GM19452 (cell line): ENCODE results near the gene HJV.

ENCODE experiments used
- ATAC-seq: cut with Tn5 transposase; IDR thresholded peaks from one replicate; pipeline ENCODE4 v1.9.1; 2021; ENCODE audit not compliant: unreplicated experiment

HJV gene

DNA sequence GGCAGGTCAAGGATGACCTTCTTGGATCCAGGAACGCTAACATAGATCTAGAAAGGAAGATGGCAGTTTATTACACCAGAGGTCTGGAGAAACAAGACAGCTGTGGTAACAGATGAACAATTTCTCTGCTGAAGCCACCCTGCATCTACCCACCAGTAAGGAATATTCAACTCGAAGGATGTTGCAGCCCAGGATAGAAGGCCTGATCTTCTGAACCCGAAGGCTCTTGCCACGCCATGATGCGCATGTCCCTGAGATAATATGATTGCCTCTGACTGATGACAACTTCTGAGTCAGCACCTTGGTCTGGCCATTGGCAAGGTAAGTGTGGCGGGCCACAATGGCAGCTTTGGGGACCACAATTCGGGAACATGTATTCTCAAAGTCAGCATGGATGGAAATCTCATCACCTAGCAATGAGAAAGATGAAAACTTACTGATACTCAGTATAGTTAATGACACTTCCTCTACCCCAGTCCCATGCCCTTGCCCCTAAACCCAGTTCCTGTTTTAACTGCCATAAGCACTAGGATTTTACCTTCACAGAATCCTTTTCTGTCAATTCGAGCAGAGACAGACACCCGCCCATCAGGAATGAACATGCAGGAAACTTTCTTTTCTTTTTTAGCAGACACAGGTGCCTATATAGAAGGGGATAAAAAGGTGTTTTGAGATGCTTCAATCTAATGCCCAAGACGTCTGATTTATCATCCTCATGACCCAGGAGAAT, 27.0 kb downstream of the HJV start:
- ATAC-seq: no peak

DNA sequence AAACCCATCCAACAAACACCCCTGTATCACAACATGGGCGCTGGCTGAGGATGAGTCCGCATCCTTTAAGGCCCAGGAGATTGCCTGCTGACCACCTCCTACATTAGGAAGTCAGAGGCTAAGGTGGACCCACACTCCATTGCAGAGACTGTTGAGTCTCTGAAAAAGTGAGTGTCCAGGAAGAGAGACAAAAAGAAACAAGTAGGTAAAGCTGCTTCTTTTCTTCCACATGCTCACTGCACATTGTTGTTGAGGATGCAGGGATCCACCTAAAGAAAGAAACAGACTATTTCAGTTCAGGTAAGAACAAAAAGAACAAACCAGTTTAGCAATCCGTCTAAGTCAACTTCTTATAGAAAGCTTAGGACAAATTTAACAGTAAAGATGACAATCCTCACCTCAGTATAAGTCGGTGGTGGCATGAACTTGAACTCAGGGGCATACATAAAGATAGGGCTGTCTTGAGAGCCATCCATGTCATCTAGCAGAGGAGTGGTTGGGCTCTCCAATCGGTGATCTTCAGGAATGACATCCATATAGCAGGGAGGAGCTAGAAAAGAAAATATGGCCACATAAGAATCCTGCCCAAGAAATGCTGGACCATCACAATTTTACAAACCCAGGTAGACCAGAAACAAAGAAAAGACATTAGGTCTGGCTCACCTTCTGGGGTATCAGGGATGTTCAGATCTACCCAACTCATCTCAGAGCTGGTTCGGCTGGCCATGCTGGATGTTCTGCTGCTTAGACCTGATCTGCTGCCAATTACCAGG, 27.7 kb downstream of the HJV start:
- no peak for ATAC-seq

DNA sequence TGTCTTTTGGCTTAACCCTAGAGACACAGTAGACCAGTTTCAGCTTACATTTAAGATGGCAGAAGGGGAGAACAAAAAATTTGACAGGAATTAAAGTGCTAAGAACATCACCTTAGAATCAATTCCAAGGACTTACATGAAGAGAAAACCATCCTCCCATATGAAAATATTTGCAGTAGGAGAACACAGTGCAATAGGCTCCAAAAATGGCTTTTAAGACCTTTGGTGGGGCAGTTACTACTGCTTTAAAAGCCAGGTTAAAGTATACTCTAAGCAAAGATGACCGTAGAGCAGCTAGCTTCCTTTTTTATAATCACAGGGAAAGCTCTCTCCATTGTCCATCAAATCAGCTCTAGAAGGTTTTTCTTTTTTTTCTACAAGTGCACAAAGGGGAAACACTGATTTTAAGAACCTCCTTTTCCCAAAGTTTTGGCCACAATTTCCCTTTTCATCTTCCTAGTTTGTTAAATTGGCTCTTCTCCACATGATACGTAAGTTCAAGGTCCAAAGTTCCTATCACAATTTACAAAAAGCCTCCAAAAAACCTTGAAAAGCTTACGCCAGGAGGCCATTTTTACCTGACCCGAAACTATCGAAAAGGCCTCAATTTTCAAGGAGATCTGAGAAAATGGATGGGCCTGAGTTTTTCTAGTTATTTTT, 28.4 kb downstream of the HJV start:
- no peak for ATAC-seq

DNA sequence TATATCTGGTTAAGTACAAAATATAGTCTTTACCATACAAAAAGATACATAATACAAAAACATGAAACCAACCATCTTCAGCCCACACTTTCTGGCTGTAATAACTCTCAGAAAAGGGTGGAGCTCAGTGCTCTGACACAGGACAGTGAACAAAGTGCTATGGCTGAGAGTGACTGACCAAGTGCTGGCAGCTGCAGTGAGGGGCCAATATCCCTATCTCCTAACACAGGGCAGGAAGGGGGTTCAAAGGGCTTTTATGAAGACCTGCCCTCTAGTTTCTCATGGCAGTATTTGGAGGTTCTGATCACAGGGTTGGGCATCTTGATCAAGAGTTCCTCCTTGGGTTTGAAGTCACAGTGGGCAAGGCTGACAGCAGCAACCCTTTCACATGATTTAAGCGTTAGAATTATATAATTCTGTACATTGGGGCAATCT, 29.0 kb downstream of the HJV start:
- ATAC-seq: no peak

DNA sequence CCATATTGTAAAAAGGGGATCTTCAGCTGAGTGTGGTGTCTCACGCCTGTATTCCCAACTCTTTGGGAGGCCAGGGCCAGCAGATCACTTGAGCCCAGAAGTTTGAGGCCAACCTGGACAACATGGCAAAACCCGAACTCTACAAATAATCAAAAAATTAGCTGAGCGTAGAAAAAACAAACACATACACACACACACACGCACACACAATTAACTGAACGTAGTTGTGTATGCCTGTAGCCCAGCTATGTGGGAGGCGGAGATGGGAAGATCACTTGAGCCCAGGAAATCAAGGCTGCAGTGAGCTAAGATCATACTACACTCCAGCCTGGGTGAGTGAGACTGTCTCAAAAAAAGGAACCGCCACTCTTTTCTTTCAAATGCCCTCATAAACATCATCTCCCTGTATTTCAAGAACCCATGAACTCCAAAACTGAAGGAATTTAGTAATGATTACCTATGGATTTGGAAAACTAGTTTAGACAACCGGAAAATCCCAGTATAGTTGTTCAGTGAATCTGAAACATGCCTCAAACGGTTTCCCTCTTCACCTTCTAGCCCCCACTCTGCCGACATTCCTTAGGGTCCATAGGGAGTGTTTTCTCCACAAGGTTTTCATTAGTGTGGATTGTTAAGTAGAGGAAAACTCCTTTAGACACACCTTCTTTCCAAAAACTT, 29.7 kb downstream of the HJV start:
- ATAC-seq: no peak

DNA sequence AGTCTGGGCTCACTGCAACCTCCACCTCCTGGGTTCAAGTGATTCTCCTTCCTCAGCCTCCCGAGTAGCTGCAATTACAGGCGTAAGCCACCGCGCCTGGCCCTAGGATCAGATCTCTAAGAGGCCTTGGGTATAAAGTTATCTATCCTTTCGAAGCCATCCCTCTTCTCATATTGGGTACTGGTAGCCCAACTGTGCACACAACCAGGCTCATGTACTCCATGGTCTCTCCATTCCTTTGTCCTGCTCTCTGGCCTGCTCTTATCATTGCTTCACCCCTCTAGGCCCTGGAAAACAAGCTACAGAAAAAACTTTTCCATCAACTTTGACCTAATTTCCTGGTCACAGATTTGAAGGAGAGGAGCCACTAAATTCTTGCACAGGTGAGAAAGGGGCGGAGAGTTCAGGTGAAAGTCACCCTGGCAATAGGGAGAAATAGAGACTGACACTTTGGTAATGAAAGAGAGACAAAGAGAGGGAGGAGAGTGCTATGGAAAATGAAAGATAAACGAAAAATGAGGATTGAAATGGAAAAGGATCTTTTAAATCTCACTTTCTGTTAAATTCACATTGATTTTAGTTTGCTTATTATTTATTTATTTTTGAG, 31.2 kb downstream of the HJV start:
- ATAC-seq: no peak

DNA sequence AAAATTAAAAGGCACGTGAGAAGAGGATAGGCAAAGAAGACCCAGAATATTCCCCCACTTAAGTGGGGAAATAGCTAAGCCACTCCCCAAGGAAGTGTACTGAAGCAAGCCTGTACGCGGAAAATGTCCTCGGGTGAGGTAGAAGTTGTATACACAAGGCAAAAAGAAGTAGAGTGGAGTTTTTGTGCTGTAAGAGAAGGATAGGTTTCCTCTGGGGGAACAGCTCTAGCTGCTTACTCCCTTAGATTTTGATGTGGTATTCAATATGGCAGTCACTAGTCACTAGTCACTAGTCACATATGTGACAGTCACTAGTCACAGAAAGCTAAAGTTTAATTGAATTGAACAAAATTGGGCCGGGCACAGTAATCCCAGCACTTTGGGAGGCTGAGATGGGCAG, 32.8 kb downstream of the HJV start:
- no peak for ATAC-seq

DNA sequence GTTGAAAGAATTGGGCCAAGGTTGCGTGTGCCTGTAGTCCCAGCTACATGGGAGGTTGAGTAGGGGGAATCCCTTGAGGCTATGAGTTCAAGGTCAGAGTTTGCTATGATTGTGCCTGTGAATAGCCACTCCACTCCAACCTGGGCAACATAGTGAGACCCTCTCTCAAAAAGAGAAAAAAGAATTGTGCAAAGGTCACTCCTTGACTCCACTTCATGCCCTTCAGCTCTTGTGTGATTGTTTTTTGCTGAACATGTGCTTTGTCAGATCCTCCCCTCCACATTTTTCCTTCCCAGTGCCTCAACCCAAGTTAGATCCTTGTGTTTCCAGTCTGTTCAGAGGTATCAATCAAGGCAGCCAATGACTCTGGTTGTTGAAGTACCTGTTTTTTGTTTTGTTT, 33.6 kb downstream of the HJV start:
- no peak for ATAC-seq

DNA sequence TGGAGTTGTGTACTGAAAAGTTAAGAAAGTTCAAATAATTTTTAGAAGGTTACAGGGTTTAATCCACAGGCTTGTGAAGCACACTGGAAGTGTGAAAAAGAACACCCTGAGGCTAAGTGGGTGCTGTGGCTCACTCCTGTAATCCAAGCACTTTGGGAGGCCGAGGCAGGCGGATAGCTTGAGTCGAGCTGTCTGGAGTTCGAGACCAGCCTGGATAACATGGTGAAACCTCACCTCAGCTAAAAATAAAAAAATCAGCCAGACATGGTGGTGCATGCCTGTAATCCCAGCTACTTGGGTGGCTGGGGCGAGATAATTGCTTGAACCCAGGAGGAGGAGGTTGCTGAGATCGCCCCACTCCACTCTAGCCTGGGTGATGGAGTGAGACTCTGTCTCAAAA, 35.0 kb downstream of the HJV start:
- no peak for ATAC-seq

DNA sequence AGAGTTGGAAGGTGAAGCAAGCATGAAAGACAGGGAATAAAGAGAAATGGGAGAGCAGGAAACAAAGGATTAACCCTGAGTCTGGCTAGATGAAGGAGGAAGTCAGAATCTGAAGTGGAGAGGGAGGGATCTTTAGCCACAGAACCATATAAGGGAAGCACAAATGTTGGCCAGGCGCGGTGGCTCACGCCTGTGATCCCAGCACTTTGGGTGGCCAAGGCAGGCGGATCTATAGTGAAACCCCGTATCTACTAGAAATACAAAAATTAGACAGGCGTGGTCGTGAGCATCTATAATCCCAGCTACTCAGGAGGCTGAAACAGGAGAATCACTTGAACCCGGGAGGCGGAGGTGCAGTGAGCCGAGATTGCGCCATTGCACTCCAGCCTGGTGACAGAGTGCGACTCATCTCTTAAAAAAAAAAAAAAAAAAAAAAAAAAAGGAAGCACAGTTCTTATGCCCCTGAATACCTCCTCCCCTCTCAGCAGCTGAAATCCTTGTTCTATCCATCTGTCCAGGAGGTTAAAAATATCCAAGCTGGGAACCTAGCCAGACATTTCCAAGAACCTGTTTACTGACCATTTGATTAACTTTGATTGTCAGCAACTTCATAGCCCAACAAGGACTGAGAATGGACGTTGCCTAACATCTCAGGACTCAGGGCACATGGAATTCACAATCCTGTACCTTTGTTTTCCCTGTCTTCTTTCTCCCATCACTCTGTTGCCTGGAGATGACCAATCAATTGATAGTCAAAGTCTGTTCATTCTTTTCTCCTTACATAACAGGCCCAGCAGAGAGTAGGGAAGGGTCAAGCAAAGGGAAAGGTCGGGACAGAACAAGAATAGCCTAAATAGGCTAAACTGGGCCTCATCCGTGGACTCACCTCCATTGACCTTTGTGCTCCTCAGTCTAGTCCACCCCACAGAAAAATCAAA, 35.8 kb downstream of the HJV start:
- ATAC-seq: no peak

DNA sequence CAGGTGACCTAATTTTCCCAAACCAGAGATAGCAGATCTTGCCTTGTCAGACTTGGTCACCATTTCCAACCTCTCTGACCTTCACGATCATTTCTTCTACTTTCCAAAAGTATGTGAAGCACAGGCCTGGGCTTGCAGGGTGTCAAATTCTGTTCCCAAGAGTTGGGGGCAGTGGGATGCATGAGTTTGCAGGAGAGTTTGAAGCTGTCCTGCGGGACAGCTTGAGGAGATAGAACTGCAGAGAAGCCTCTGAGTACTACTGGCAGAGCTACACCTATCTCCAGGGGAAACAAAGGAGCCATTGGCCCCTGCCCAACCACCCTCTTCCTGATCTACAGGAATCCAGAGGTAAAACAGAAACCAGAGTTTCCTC, 36.4 kb downstream of the HJV start:
- no peak for ATAC-seq

DNA sequence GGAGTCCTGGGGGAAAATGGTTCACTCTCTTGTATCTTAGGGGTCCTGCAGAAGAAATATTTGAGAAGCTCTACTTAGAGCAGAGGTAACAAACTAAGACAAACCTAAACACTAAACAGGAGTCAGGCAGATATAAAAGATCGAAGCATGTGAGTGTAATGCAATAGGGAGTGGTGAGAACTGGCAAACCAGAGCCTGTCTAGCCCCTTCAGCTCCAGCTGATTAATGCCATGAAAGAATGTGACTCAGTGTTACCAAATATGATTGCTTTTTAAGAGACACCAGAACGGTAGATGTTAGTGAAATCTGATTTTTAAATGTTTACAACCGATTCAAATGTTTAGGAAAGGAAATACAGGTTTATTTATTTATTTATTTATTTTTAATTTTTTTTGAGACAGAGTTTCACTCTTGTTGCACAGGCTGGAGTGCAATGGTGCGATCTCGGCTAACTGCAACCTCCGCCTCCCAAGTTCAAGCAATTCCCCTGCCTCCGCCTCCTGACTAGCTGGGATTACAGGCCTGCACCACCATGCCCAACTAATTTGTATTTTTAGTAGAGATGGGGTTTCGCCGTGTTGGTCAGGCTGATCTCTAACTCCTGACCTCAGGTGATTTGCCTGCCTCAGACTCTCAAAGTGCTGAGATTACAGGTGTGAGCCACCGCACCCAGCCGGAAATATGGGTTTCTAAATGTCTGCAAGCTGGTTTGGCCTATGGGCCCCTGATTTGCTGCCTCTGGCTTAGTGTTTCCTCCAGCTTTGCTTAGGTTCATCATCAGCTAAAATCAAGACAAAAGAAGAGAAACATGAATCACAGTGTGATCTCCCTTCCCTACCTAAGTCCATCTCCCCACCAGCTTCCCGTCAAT, 37.3 kb downstream of the HJV start:
- ATAC-seq: no peak

DNA sequence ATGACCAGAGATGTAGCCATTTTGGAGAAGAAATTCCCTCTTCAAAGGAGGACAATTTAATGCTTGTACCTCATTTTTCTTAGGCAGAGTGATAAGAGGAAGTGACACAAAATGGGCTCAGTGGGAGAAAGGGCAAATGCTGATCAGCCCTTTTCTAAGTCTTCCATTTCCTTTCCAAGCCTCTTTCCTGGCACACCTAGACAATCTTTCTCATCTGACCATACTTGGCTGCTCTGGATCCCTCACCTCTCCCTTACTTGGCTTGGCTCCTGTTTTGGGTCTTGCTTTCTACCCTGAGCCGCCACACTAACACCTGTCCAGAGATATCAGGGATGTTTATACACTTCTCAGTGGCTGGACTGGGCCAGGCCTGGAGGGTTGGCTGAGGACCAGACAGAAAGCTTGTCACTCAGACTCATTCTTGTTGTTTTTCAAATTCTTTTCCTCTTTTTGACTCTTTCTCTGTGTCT, 38.3 kb downstream of the HJV start:
- ATAC-seq: no peak

DNA sequence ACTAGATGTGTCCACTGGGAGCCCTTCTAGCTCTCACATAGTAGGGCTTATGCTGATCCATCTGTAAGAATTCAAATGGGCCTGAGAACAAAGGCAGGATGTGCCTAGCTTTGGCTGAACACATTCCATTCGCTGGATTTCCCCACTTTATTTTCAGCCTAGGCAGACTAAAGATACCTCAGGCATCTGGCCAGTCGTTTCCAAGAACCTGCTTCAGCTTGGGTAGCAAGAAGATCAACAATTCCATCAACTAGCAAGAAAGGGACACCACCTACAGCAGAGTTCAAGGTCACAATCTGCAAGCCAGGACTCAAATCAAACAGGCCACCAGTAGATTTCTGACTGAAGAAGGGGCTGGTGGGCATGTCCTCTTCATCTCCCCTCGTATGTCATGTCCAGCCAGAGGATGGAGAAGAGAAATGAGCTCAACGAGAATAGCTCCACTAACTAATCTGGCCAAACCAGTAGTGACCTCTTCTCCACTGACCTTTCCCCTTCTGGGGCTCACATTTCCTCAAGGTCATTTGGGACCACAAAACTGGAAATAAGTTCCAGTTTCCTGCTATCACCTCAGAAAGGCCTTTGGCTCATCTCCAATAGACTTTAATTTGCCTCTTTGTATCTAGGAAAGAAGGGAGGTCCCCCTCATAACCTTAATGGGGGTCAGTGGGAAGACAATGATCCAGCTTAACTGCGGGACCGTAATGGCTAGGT, 39.4 kb downstream of the HJV start:
- no peak for ATAC-seq

DNA sequence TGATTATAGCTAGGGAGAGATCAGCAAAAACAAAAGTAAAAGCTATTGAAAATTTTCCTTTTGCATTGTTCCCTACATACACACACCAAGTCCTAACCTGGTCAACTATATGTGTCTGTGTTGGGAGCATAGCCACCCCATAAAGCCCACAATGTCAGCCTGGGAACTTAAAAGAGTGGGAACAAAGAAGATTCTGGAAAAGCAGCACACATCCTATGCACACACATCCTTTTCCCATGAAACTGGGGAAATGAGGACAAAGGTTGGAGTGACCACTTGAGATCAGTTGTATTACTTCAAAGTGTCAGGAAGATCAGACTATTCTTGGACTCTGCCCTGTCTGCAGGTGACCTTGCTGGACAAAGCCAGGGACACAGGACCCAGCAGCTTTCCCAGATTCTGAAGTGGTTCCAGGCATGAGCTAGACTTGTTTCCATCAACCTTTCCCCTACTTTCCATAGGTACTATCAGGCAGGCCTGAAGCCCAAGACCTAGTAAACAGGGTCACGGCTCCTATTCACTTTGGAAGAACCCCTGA, 41.0 kb downstream of the HJV start:
- ATAC-seq: no peak

DNA sequence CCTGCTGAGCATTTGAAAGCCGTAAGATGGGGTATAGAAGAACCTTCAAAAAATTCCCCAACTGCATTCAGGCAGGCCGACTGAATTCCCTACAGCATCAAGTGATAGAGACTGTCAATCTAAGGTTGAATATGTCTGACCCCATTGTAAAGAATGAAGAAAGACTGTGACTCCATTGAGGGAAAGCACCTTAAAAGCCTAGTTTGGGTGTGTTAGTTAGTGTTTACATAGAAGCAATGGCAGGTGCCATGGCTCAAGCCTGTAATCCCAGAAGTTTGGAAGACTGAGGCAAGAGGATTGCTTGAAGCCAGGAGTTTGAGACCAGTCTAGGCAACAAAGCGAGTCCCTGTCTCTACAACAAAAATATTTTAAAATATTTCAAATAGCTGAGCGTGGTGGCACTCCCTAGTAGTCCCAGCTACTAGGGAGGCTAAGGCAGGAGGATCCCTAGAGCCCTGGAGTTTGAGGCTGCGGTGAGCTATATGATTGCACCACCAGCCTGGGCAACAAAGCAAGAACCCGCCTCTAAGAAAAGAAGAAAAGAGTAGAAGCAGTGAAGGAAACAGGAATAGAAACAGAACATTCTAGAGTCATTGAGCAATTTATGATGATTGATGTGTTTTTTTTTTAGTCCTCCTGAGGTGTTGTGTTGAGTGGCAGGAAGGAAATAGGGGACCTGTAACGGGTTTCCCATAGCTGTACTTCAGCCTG, 41.6 kb downstream of the HJV start:
- ATAC-seq: peak; percentile 23
